GM23248 (cell line): ENCODE results near the gene CRELD2.

Source experiments
- EZH2 ChIP-seq: fragments of 200-600 bp; sonication (generic); IDR thresholded peaks from 2 replicates; pipeline ENCODE4 v1.6.1; 2018; ENCODE audit warnings: antibody characterized with exemption, mild to moderate bottlenecking; ENCODE audit not compliant: insufficient read depth, poor library complexity, severe bottlenecking
- EZH2phosphoT487 ChIP-seq: fragments of 200-600 bp; sonication (generic); IDR thresholded peaks from 2 replicates; pipeline ENCODE4 v1.6.1; 2018; ENCODE audit warnings: antibody characterized with exemption, moderate library complexity, mild to moderate bottlenecking, low read depth; ENCODE audit not compliant: insufficient read depth

DNA sequence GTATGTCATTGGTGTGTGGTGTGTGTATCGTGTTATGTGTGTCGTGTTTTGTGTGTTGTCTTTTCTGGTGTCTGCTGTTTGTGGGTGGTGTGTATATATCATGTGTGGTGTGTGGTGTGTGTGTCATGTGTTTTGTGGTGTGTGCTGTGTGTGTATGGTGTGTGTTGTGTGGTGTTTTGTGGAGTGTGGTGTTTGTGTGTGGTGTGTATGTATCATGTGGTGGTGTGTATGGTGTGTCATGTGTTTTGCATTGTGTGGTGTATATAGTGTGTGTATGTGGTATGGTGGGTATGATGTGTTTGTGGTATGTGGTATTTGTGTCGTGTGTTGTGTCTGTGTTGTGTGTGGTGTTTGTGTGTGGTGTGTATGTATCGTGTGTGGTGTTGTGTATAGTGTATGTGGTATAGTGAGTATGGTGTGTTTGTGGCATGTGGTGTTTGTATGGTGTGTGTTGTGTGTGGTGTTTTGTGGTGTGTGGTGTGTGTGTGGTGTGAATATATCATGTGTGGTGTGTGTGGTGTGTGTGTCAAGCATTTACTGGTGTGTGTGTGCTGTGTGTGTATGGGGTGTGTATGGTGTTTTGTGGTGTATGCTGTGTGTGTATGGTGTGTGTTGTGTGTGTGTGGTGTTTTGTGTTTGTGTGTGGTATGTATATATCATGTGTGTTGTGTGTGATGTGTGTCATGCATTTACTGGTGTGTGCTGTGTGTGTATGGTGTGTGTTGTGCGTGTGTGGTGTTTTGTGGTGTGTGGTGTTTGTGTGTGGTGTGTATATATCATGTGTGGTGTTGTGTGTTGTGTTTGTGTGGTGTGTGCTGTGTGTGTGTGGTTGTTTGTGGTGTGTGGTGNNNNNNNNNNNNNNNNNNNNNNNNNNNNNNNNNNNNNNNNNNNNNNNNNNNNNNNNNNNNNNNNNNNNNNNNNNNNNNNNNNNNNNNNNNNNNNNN lies 54.9 kb downstream of the CRELD2 start:
- TF ChIP-seq EZH2 (no peak), EZH2phosphoT487 (no peak)
